GM18505 (cell line): Measurements from ENCODE around the gene MAP3K14.
A peak's percentile ranks its signal among the peaks of the same experiment; 100 is the strongest.

ENCODE experiments used
- ATAC-seq: cut with Tn5 transposase; IDR thresholded peaks from one replicate; pipeline ENCODE4 v1.9.1; 2021; ENCODE audit not compliant: unreplicated experiment
- POLR2A ChIP-seq: IDR thresholded peaks from 4 replicates; pipeline ENCODE4 v1.6.1; 2011; ENCODE audit warnings: borderline replicate concordance; ENCODE audit not compliant: insufficient read depth, insufficient read length; ENCODE audit errors: extremely low read depth

MAP3K14 gene

DNA sequence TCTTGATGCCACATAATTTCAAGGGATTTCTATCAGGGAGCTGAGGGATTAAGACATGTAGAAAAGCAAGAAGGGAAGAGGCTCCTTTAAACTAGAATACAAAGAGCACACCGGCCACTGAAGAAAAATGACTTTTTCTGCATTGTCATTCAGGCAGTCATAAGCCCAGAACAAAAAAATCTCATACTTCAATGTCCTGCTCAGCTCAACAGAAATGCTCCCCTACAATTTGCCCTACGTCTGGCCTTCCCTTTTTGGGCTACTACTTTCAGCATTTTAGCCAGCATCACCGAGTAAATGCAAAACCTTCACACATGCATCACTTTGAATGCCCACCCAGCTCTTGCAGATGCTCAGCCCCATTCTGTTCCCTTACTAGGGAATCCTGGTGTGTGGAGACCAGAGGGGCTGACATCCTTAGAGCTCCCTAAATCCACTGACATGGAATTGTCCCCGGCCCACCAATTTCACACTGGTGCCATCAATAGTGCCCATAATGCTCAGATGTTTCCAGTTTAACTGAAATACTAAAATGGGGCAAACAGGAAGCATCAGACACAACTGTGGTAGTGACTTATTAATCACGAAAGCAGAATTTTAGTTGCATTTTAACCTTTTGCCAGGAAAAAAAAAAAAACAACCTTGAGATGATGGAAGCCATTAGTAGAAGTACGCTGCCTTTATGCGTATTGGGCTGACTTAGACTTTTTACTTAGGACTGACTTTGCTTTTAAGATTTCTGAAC, 2.7 kb downstream of the MAP3K14 start:
- no peak for TF ChIP-seq POLR2A
- ATAC-seq: no peak

DNA sequence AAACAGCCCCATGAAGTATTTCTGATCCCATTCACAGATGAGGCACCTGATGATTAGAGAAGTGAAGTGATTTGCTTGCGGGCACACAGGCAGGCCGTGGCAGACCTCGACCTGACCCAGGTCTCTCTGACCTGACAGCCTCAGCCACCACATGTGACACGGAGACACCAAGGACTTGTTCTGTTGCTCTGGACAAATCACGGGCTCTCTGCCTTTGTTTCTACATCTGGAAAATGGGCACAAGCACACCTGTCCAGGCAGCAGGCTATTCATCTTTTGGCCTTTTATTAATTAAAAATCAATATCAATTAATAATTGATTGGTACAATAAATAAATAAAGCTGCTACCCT, 3.4 kb downstream of the MAP3K14 start:
- TF ChIP-seq POLR2A: peak; percentile 51
- no peak for ATAC-seq

DNA sequence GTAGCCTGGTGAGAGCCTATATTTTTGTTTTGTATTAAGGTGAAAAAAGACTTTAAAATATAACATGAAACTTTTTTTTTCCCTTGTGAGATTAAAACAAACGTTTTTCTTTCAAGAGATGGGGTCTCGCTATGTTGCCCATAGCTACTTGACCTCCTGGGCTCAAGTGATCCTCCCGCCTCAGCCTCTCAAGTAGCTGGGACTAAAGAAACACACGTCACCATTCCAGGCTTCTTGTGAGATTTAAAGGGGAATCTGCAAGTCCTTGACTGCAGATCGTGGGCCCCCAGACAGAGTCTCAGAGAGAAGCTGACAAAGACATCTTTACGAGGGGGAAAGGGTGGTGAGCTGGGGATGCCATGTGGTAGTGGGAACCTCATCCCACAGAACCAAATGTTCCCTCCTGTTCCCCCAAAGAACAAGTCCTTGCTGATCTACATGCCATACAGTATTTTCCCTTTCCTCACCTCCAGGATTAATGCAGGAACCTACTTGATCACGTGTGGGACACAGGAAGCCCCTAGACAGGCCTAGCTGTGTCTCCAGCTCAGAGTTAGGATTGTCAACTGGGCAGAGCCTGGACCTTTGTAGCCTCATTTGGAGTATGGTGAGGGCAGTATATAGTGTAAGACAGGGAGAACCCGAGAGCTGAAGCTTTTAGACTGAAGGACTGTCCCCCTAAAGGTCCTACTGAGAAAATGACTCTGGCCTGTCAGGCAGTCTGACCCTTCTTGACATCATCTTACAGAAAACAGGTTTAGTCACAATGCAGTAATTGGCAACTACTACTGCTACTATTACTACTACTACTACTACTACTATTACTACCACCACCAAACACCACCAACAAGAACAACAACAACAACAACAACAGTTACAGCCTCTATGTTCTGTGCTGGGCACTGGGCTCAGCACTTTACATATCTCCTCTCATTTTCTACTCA, 4.1 kb downstream of the MAP3K14 start:
- ATAC-seq: no peak
- TF ChIP-seq POLR2A: no peak

DNA sequence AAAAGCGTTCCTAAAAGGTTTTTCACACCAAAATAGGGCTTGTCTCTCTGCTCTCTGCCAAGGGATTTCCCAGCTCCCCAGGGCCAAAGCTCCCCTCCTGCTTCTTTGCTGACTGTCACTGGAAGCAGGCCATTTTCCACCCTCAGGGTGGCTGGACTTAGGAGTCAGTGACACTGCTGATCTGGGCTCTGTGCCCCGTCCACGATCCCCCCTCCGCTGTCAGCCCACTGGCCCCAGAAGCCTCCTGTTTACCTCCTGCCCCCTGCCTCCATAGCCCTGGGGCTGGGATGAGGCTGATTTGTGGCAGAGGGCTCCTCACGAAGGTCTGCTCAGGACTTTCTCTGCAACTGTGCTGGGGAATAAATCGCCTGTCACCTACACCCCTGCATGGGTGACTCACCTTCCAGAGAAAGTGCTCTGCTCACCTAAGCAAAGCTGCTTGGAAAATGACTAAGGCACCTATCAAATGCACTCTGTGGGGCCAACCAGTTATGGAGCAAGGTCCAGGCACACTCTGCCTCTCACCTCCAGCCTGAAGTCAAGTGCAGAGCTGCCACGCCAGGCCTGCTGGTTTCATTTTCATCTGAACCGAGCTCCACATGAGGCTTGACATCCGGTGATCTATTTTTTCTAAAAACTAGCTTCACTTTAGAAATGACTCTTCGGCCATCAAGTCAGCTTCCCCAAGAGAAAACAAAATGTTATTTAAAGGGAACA, 4.9 kb downstream of the MAP3K14 start:
- peak; percentile 51 for TF ChIP-seq POLR2A
- ATAC-seq: no peak

DNA sequence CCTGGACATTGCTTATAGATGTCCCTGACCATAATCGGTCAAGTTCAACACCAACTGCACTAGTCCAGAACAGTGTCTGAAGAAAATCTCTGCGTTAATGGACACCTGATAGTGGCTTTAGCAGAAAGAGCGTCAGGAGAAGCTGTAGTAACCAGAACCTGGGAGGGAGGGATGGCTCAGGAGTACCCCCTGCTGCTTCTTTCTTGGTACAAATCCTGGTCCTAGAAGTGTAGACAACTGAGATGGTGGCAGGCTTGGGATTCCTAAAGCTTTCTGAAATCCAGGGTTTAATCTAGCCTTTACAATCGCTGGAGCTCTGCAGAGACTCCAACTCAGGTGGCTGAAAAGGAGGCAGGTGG, 5.4 kb downstream of the MAP3K14 start:
- no peak for TF ChIP-seq POLR2A
- no peak for ATAC-seq

DNA sequence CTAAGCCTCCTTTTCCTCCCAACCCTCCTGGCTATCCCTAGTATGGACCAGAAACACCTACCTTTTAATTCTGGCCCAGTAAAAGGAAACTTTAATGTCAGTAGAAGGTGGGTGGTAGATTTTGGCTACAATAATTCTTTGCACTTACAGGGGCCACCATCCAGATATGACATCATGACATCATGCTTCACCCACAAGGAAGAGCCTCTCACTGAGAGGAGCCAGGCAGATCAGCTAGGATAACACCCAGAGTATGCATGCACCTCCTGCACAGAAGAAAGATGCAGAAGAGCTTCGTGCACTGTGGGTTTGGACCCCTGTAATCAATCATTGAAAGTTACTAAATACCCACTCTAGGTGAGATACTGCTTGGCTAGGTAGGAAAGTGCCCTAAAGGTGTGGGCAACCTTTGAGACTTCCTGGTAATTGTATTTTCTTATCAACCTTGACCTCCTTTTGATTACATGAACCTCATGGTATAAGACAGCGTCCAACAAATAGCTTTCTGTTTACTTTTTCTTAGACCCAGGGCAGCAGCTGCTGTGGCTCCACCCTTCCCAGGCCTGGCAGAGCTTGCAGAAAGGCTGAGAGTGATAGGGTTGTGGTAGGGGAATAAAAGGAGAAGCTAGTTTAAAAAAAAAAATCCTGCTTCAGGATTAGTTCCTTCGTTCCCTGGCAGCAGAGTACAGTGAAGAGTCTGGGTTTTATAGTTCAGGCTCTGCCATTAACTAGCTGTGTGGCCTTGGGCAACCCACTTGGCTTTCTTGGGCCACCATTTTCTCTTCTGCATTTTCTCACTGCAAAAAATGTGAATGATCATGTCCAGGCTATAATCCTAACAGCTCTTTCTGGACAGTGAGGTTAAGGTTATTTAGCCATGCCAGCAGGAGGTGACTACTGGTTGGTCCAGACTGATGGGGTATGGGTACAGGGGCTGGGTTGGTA, 6.2 kb downstream of the MAP3K14 start:
- ATAC-seq: no peak
- no peak for TF ChIP-seq POLR2A

DNA sequence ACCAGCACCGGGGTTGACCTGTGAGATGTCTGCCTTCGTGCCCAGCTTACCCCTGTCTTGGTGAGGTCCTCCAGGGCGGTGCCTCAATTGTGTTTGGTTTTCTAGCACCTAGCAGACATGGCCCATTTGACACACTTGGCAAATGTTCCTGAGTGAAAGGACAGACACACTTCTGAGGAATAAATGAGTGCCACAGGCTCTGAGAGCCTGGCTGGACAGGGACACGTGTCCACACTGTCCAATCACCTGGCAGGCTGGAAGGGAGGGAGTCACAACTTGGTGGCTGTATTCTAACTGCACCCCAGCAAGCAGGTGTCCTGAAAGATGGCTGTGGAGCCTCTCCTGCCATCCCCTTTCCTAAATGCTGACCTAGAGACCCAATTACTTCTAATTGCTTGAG, 7.4 kb downstream of the MAP3K14 start:
- no peak for ATAC-seq
- TF ChIP-seq POLR2A: no peak

DNA sequence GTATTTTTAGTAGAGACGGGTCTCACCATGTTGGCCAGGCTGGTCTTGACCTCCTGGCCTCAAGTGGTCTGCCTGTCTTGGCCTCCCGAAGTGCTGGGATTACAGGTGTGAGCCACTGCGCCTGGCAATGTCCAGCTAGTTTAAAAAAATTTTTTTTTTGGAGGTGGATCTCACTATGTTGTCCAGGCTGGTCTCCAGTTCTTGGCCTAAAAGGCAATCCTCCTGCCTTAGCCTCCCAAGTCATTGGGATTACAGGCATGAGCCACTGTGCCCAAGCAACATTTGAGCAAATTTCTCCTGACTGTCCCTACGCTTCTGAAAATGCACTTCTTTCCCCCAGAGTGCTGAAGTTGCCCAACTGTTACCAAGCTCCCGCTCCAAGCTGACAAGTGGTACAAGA, 8.0 kb downstream of the MAP3K14 start:
- no peak for ATAC-seq
- no peak for TF ChIP-seq POLR2A

DNA sequence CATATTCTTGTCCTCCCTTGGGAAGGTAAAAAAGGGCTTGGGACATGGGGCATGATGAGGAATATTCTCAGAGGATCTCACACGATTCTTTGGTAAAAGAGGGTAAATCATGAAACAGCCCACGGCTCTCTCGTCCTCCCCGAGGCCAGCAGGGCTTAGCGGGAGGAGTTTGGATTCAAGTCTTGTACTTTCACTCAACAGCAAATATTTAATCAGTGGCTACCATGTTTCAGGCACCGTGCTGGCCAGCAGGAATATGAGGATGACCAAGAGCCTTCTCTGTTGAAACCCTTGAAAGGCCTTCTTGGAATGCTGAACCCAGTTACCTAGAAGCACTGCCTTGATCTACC, 8.8 kb downstream of the MAP3K14 start:
- no peak for TF ChIP-seq POLR2A
- ATAC-seq: no peak

DNA sequence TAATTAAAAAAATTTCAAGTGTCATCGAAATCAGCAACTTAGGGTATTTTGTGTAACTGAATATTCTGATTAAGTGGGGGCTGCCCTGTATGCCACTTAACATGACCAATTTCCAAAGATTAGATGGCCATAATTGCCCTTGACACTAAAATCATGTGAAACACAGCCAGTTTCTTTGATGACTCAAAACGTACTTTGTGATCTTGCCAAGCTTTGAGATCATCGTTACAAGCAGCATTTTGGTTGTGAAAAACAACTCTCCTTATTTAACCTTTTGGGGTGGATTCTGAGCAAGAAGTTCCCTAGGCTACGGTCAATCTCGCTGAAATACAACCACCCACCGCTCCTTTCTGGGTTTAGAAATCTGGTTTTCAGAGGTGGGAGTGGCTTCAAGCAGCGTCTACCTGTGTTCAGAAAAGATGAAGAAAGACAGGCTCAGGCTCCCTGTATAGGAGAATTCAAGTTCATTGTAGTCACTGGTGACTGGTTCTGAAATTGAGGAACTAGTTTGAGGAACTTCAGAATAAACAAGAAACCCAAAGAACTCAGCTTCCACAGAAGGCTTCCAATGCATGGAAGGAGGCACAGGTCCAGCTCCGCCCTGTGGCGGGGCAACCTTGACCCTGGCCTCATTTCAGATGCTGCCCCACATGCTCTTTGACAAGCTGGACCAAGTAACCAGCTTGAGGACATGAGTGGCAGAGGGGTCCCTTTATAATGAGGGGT, 9.4 kb downstream of the MAP3K14 start:
- ATAC-seq: peak; percentile 37
- no peak for TF ChIP-seq POLR2A

DNA sequence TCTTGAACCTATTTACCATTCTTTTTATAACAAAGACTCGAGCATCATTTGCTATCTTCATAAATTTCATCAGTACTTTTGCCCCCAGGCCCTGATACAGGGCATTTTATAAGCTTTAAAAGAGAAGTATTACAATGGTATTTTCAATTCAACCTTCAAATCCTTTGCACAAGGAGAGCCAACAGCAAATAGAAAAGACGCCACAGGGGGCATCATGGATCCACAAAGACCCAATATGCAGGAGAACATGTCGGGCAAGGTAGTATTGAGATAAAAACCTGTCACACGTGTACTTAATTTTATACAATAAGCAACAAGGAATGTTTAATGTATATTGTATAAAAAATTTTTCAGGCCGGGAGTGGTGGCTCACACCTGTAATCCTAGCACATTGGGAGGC, 10.2 kb downstream of the MAP3K14 start:
- TF ChIP-seq POLR2A: no peak
- no peak for ATAC-seq

DNA sequence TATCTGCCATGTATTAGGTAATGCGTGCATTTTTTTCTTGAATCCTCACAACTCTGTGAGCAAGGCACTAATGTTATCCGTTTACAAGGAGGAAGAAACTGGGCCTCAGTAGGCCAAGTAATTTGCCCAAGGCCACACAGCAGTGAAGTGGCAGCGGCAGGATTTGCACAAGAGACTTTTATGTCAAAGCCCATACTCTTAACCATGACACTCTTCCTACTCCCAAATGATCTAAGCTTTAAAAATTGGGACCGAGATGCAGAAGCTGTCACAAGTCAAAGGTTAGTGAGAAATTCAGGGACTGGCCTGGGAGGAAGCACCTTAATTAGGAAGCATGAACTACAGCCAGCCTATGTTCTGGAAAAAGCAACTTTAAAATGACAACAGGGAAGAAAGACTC, 10.7 kb downstream of the MAP3K14 start:
- ATAC-seq: no peak
- no peak for TF ChIP-seq POLR2A
